HG03064 (cell line): ENCODE measurements around the gene HGD.
A peak's percentile ranks its signal among the peaks of the same experiment; 100 is the strongest.
"Not testable (repeated sequence)": the region's sequence is repeated elsewhere in the genome, so short reads cannot be mapped to it uniquely, and the experiment has no call there.

ENCODE experiments used
- ATAC-seq: cut with Tn5 transposase; IDR thresholded peaks from one replicate; pipeline ENCODE4 v1.9.1; 2021; ENCODE audit warnings: low read depth; ENCODE audit not compliant: unreplicated experiment

HGD gene

DNA sequence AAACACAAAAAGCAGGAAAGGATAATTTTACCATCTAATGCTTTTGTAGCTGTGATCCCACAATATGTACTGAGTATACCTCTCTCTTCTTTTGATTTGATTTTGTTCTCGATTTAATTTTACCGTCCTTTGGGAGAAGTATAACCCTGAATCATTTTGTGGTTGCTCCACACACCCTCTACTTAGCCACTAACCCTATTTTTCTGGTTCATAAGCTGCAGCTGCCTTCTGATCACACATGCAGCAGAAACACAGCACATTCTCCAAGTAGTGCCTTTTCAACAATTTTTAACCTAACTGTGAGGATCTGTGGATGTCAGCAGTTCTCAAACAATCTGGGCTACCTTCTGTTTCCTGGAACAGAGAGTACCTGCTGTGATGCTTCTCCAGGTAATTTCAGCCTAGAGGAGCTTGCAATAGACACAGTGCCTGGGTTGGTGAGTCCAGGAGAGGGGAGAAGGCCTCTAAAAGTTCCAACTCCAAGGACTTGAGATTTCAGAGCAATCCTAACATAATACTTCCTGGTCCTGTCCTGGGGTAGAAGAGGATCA lies 40.3 kb downstream of the HGD start:
- ATAC-seq = no peak

DNA sequence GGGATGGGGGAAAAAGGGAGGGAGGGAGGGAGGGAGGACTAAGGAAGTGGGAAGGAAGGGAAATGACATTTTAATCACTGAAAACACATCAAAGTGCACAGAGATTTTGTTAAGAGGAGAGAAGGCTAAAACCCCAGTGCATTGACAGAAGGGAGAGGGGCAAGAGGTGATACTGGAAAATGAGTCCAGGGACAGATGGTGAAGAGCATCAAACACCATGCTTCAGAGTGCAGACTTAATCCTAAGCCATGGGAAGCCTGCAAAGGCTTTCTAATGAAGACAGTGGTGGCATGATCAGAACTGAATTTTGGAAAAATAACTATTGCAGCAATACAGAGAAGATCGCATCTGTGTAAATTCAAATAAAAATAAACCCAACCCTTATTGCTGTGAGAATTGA lies 41.8 kb downstream of the HGD start:
- no peak for ATAC-seq

DNA sequence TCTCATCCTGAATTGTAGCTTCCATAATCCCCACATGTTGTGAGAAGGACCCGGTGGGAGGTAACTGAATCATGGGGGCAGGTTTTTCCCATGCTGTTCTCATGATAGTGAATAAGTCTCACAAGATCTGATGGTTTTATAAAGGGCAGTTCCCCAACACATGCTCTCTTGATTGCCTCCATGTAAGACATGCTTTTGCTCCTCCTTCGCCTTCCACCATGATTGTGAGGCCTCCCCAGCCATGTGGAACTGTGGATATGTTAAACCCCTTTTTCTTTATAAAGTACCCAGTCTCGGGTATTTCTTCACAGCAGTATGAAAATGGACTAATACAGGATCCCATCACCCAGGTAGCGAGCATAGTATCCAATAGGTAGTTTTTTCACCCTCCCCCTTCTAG lies 43.2 kb downstream of the HGD start:
- not testable (repeated sequence) for ATAC-seq

DNA sequence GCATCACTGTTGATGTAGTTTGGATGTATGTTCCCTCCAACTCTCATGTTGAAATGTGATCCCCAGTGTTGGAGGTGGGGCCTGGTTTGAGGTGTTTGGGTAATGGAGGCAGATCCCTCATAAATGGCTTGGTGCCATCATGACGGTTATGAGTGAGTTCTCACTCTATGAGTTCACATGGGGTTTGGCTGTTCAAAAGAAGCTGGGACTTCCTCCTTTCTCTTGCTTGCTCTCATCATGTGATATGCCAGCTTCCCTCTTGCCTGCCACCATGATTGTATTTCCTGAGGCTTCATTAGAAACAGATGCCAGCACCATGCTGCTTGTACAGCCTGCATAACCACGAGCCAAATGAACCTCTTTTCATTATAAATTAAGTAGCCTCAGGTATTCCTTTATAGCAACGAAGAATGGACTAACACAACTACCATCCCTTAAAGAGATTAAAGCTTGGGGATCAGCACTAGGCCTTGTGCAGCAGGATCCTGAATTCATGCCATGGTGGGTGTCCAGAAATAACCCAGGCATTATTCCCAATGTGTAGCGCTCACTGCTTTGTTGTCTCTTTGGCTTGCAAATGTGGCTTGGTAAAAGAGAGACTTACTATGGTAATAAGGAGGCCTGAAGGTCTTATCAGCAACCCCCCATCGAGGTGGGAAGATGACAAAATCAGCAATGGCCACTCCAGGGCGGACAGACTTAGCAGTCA lies 44.0 kb downstream of the HGD start:
- no peak for ATAC-seq

DNA sequence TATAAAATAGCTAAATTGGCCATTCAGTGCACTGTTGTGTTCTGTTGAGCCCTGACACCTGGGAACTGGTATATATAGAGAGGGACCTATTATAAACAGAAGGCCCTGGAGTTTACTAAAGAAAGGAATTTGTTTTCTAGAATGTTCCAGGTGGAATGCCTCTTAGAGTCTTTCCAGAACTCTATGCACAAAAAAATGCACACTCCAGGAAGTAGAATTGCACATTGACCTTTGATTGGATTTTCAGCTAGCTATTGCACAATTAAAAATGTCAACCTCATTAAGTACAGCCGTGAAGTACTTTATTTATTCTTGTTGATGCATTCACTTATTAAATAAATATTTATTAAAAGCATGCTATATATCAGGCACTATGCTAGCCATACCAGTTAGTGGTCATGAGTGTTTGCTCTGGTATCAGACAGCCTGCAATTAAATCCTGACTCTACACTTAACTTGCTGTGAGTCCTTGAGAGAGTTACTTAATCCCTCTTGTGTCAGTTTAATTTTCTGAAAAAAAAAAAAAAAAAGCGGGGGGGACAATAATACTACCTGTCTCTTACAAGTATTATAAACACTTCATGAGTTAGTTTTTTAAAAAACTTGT lies 45.1 kb downstream of the HGD start:
- no peak for ATAC-seq

DNA sequence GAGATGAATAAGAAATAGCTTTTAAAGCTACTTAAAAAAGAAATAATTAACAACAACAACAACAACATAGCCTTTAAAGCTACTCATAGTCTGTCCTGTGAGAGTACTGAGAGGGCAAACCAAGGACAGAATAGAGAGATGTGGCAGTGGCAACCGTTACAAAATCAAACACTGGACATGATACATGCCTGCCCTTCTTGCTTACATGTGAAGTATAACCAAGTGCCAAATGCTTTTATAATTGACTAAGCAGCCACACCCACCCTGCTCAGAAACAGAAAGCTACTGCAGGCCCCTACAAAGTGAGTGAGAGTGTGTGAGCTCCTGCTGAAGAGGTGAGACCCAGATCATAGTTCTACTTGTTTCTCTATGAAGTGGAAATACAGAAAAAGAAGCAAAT lies 47.5 kb downstream of the HGD start:
- no peak for ATAC-seq

DNA sequence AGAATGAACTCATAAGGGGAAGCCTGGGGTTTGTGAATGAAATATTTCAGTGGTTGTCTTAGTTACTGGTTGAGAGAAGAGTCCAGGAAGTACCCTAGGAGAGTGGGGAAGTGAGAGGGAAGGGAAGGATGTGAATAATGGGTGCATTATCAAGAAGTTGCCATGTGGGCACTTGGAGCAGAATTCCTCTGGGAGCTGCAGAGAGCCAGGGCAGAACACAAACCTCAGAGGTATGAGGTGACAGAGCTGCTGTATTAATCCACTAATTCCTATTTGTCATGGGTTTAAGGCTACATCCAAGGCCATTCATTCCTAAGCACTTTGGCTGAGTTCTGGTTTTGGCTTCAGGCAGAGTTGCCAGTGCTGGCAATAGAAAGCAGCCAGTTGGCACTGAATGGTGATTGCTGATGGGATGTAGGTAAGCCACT lies 56.9 kb downstream of the HGD start:
- no peak for ATAC-seq

DNA sequence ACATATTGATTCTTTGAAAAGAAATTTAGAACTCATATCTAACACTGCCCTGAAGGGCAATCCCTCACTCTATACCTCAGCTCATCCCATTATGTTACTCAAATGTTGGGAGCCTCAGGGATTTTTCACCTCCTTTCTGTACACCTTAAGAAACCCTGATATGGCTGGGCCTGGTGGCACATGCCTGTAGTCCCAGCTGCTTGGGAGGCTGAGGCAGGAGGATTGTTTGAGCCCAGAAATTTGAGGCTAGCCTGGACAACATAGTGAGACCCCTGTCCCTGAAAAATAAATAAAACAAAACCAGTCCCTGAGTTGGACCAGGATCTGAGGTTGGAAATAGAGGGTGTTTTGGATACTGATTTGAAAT lies 58.3 kb downstream of the HGD start:
- ATAC-seq = no peak

DNA sequence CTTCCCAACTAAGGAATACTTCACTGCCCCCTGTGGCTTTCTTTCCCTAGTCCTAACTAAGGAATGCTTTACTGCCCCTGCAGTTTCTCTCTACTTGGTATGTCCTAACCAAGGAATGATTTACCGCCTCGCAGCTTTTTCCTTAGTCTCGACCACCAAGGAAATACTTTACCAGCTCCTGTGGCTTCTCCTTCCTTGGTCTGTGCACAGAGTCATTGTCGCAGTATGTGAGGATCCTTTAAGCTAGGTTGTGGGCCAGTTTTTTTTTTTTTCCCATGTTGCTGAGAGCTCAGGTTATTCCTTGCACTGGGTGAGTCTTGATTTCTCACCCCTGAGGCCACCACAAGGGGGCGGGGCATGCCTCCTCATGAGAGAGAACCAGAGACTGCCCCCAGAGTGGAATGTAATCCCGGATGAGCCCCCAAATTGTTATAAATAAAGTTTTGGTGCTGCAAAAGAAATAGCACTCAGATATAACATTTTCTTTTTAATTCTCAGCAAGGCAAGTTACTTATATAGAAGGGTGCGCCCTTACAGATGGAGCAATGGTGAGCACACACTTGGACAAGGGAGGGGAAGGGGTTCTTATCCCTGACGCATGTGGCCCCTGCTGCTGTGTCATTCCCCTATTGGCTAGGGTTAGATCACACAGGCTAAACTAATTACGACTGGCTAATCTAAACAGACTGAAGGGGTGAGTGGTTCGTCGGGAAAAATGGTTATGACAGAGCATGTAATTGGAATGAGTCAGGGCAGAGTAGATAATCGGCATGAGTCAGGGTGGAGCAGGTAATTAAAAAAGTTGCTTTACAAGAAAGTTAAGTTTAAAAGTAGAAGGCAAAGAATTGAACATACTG lies 58.9 kb downstream of the HGD start:
- no peak for ATAC-seq

DNA sequence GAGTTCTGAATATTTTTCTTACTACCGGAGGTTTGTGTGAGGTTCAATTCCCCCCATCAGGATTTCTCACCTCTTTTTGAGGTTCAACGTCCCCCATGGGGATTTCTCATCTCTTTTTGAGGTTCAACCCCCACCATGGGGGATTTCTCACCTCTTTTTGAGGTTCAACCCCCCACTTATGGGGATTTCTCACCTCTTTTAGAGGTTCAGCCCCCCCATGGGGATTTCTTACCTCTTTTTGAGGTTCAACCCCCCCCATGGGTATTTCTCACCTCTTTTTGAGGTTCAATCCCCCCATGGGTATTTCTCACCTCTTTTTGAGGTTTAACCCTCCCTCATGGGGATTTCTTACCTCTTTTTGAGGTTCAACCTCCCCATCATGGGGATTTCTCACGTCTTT lies 59.6 kb downstream of the HGD start:
- no peak for ATAC-seq

DNA sequence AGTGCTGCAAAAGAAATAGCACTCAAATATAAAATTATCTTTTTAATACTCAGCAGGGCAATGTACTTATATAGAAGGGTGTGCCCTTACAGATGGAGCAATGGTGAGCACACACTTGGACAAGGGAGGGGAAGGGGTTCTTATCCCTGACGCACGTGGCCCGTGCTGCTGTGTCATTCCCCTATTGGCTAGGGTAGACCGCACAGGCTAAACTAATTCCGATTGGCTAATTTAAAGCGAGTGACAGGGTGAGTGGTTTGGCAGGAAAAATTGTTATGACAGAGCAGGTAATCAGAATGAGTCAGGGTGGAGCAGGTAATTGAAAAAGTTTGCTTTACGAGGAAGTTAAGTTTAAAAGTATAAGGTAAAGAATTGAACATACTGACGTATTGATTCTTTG lies 65.3 kb downstream of the HGD start:
- not testable (repeated sequence) for ATAC-seq

DNA sequence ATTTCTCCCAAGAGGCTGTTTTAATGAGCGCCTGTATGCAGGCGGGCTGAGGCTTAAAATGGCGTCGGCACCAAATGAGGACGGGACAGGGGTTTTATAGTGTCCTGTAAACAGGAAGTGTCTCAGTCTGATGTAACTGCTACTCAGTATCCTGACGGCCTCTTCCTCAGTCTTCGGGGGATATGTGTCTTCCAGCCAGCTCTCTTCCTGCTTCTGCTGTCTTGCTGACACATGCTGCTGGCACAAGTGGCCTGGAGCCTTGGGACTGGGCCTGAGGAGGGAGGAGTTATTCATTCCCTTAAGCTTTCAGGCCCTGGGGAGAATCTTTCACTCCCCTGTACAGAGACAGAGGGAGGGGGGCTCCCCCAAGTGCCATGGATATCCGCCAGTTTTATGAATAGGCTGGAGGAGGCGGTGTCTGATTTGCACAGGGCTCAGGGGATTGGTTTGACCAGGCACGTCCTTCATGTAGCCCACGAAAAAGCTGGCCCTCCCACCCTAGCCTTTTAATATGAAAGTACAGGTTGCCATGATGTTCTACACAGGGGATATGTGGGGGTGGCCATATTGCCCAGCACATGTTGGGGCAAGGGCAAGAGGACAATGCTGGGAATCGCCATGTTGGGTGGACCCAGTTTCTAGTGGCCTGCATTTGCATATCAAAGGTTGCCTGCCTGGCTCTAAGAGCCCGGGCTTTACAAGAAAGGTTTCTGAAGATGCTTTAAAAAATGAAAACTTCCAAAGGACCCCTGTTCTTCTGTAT lies 66.0 kb downstream of the HGD start:
- ATAC-seq = no peak

DNA sequence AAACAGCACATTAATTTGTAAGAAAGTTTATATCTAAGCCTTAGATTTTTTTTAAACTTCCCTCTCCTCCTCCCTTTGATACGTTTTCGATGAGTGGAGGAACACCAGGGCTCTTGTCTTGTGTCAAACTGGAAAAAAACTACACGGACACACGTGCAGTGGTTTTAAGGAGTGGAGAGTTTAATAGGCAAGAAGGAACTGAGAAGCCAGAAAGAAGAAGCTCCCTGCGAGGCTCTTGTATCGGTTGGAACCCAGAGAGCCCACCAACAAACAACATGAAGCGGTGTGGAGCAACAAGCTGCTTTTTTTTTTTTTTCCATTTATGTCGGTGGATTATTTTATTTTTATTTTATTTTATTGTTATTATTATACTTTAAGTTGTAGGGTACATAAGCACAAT lies 67.3 kb downstream of the HGD start:
- no peak for ATAC-seq

DNA sequence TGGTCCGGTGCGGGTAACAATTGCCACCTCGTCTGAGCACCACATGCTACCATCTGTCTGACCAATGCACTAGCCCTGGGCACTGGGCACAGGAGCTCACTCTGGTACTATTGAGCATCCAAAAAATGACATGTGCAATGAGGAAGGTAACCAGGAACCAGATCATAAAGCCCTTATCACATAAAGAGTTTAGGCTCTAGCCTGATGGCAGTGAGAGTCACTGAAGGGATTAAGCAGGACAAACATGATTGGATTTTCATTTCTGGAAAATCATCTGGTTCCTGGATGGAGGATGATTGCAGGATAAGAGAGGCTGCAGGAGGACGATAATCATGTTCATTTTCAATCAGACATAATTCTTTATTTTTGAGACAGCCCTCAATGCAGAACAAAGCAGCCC lies 73.5 kb downstream of the HGD start:
- no peak for ATAC-seq

DNA sequence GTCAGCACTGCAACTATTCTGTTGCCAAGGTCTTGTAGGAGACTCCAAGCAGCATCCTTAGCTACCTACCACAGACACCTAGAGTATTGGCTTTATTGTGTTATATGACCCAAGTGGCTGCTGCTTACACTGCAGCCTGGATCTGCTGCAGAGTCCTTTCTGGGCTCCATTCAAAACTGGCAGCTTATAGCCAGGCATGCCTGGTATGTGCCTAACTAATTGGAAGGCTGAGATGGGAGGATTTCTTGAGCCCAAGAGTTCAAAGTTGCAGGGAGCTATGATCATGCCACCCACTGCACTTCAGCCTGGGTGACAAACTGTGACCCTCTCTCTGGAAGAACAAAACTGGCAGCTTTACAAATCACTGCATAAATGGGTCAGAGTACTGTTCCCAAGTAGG lies 77.3 kb downstream of the HGD start:
- no peak for ATAC-seq

DNA sequence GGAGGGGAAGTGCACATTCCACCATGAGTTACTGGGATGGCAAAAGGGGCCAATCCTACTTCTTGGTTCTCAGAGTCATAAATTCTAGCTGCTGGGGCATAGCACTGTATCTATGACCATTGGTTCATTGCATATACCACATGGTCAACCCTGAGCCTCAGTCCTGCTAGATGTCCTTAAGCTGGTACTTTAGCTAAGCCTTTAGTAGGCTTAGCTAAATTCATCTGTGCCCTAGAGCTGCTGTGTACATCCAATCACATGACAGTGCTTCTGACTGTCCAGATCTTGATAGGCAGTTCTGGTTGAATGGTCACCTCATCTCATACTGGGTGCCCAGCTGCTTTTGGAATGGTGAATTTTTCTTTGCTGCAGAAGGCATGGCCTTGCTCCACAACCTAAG lies 77.7 kb downstream of the HGD start:
- ATAC-seq = no peak

DNA sequence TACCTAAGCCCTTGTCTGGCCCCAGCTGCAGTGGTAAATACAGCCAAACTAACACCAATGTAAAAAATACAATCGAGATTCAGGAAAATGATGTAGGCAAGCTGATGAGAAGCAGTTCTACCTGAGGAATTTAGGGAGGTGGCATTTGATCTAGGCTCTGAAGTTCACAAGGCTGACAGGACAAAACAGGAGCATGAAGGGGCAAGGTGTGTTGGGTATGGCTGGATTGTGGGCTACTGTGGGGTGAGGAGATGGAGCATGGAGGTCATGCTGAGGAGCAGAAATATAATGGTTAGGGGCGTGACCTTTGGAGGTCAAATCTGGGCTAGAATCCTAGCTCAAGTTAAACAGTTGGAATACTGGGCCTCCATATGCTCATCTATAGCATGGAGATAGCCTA lies 79.4 kb downstream of the HGD start:
- no peak for ATAC-seq

DNA sequence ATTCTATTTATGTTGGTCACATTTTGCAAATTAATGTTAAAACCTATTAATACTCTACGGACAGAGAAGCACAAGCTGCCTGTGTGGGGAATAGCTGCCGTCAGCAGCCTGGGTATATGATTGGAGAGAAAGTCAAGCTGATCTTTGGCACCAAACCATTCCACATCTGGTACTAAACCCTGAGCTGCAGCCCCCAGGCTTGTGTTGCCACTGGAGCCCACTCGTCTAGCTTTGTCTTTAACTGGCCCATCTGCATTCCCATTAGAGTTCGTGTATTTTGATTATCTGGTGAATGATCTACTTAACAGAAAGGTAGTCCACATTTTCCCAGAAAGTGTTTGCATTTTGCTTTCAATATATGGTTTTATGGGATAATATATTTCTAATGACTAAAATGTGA lies 80.5 kb downstream of the HGD start:
- no peak for ATAC-seq

DNA sequence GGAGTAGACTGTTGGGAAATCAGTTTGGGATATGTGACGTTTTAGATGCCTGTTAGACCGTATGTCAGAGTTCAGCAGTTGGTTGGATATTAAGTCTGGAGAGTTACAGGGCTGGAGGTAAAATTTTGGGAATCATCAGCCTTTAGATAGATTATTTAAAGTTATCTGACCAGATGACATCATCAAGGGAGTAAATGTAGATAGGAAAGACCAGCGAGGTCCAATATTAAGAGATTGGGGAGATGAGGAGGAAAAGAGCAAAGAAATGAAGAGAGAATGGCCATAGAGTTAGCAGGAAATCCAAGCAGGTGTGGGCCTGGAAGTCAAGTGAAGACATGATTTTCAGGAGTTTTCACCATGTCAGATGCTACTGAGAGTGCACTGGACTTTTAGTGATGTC lies 82.8 kb downstream of the HGD start:
- ATAC-seq = no peak

DNA sequence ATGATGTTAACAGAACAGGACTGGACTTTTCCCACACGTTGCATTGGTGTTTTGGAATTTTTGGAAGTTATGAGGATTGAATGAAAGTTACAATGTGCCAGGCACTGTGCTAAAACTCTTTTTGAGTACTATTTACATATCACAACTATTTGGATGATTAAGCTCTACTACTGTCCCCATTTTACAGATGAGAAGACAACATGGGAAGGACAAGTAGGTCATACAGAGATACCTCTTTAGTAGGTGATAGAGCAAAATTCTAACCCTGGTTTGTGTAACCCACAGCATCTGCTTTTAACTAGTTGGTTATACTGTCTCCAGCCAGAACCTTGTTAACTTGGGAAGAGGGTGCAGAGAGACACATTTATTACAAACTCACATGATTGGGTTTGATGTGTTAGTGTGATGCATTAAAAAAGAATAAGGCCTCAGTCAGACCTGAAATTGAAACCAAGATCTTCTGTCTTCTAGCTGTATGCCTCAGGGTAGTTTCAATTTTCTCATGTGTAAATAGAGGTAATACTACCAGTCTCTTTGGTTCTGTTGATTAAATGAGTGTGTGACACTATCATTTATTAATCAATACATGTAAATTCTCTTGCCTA lies 84.5 kb downstream of the HGD start:
- ATAC-seq = peak; percentile 40
